Mesendoderm (in vitro differentiated cells): Measurements from ENCODE around the gene CENPM.

Source experiments
- DNase-seq: peaks from one replicate; pipeline ENCODE4 v3.0.0; 2013
- H2AK5ac ChIP-seq: 2 replicates; pipeline ENCODE4 v1.6.1; 2013; ENCODE audit warnings: low read length, inconsistent platforms
- H2BK120ac ChIP-seq: 2 replicates; pipeline ENCODE4 v1.6.1; 2013; ENCODE audit warnings: low read depth, mild to moderate bottlenecking, low read length, moderate library complexity, mixed read lengths
- H2BK15ac ChIP-seq: replicated peaks from 2 replicates; pipeline ENCODE4 v1.6.1; 2013; ENCODE audit warnings: low read depth, mild to moderate bottlenecking, moderate library complexity
- H2BK5ac ChIP-seq: 2 replicates; pipeline ENCODE4 v1.6.1; 2013; ENCODE audit warnings: low read length, inconsistent platforms
- H3K18ac ChIP-seq: 2 replicates; pipeline ENCODE4 v1.6.1; 2013; ENCODE audit warnings: mild to moderate bottlenecking, low read length, mixed read lengths
- H3K23ac ChIP-seq: one replicate; pipeline ENCODE4 v1.6.1; 2013; ENCODE audit warnings: low read length
- H3K27ac ChIP-seq: 2 replicates; pipeline ENCODE4 v1.5.1; 2013; ENCODE audit warnings: low read depth, mild to moderate bottlenecking, inconsistent platforms, low read length, moderate library complexity
- H3K27me3 ChIP-seq: 2 replicates; pipeline ENCODE4 v1.6.1; 2013; ENCODE audit warnings: low read length, control low read depth, mild to moderate bottlenecking, inconsistent platforms; ENCODE audit not compliant: insufficient read depth, poor library complexity
- H3K36me3 ChIP-seq: 2 replicates; pipeline ENCODE4 v1.6.1; 2013; ENCODE audit warnings: low read length, inconsistent platforms; ENCODE audit not compliant: control insufficient read depth, insufficient read depth
- H3K4ac ChIP-seq: one replicate; pipeline ENCODE4 v1.6.1; 2013; ENCODE audit warnings: low read depth, mild to moderate bottlenecking, low read length, moderate library complexity
- H3K4me1 ChIP-seq: 2 replicates; pipeline ENCODE4 v1.6.1; 2013; ENCODE audit warnings: low read depth, low read length, inconsistent platforms; ENCODE audit not compliant: control insufficient read depth
- H3K4me2 ChIP-seq: 2 replicates; pipeline ENCODE4 v1.6.1; 2013; ENCODE audit warnings: low read length
- H3K4me3 ChIP-seq: 2 replicates; pipeline ENCODE4 v1.5.1; 2013; ENCODE audit warnings: mild to moderate bottlenecking, low read length
- H3K56ac ChIP-seq: one replicate; pipeline ENCODE4 v1.6.1; 2013; ENCODE audit warnings: low read length
- H3K79me1 ChIP-seq: 2 replicates; pipeline ENCODE4 v1.6.1; 2013; ENCODE audit warnings: low read length, inconsistent platforms
- H3K79me2 ChIP-seq: 2 replicates; pipeline ENCODE4 v1.6.1; 2013; ENCODE audit warnings: mild to moderate bottlenecking, low read length; ENCODE audit not compliant: control insufficient read depth, insufficient read depth
- H3K9ac ChIP-seq: 2 replicates; pipeline ENCODE4 v1.6.1; 2013; ENCODE audit warnings: low read length, inconsistent platforms
- H4K5ac ChIP-seq: one replicate; pipeline ENCODE4 v1.6.1; 2013; ENCODE audit warnings: low read length
- H4K8ac ChIP-seq: one replicate; pipeline ENCODE4 v1.6.1; 2013; ENCODE audit warnings: low read depth, mild to moderate bottlenecking, control low read depth, low read length, moderate library complexity
- WGBS: extraction: QIAGEN DNeasy Blood & Tissue Kit; methylation state at CpG from one replicate; pipeline ENCODE4 v1.1.7; 2013; ENCODE audit warnings: low lambda C conversion rate, missing lambda C conversion rate; ENCODE audit not compliant: insufficient coverage; ENCODE audit errors: extremely low coverage; 5-methylcytosine and 5-hydroxymethylcytosine counted together

The CENPM gene

GRCh38 chr22:41915786-41916493 lies 31.0 kb downstream of the CENPM start:
- Histone ChIP-seq H2BK15ac (no peak overlapping the region), H3K4me2 (no peak overlapping the region), H3K23ac (peak overlapping the region; percentile 57), H3K27ac (no peak overlapping the region), H3K27me3 (peaks cover 50% of the 10 kb centered on the region), H3K4me1 (peaks cover 3% of the 10 kb centered on the region), H2AK5ac (no peak overlapping the region), H2BK120ac (no peak overlapping the region), H3K18ac (no peak overlapping the region), H3K4me3 (no peak overlapping the region), H3K4ac (no peak overlapping the region), H4K5ac (no peak overlapping the region), H3K79me1 (no peaks in the 10 kb centered on the region), H2BK5ac (no peak overlapping the region), H4K8ac (no peak overlapping the region), H3K56ac (no peak overlapping the region), H3K79me2 (no peaks in the 10 kb centered on the region), H3K36me3 (no peaks in the 10 kb centered on the region), H3K9ac (no peak overlapping the region)
- no peak for DNase-seq
- WGBS, result no CpG with 5 or more reads among the region's 11 CpGs

- Histone ChIP-seq H2BK5ac (no peak within 1 kb of the TSS), H2BK120ac (no peak within 1 kb of the TSS), H3K23ac (peak within 1 kb of the TSS; percentile 57), H2AK5ac (no peak within 1 kb of the TSS), H4K8ac (no peak within 1 kb of the TSS), H3K79me2 (no peaks in the 10 kb centered on the region), H3K4me2 (peak within 1 kb of the TSS; percentile 72), H3K36me3 (no peaks in the 10 kb centered on the region), H3K4me1 (peaks cover 3% of the 10 kb centered on the region), H3K18ac (no peak within 1 kb of the TSS), H3K9ac (peak within 1 kb of the TSS; percentile 36), H3K4ac (no peak within 1 kb of the TSS), H4K5ac (no peak within 1 kb of the TSS), H2BK15ac (no peak within 1 kb of the TSS), H3K27ac (no peak within 1 kb of the TSS), H3K4me3 (no peak within 1 kb of the TSS), H3K27me3 (peaks cover 57% of the 10 kb centered on the region), H3K79me1 (no peaks in the 10 kb centered on the region), H3K56ac (peak within 1 kb of the TSS; percentile 67)
- WGBS, result no CpG with 5 or more reads among the region's 63 CpGs
- DNase-seq, result peak; percentile 49
Measured at GRCh38 chr22:41915035-41915785, 31.7 kb downstream of the CENPM start, which contains the start of gene SHISA8. Gene SHISA8 (minus strand): TSS chr22:41915074. CDS start chr22:41914667, 407 bp downstream.

DNA sequence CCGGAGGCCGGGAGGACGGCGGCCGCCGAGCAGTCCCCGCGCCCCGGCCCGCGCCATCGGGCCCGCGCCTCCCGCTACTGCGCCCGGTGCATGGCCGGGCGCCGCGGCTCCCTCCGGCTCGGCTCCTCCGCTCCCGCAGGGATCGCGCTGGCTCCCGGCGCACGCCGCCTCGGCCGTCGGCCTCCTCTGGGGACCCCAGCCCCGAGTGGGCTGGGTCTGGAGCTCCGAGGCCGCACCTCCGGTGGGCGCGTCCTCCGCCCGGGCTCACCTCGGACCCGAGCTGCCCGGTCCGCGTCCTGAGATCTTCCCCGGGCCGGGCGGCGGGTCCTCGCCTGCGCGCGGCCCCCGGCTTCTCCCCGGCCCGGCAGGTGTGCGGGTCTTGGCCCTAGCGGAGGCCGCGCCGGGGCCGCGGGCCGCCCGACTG lies 32.3 kb downstream of the CENPM start:
- Histone ChIP-seq H3K56ac (peak overlapping the region; percentile 67), H3K4me1 (peaks cover 3% of the 10 kb centered on the region), H3K27ac (no peak overlapping the region), H3K4me3 (no peak overlapping the region), H2AK5ac (no peak overlapping the region), H3K4ac (no peak overlapping the region), H4K8ac (no peak overlapping the region), H3K18ac (no peak overlapping the region), H2BK15ac (no peak overlapping the region), H3K36me3 (no peaks in the 10 kb centered on the region), H3K23ac (no peak overlapping the region), H3K79me1 (no peaks in the 10 kb centered on the region), H2BK120ac (no peak overlapping the region), H2BK5ac (no peak overlapping the region), H3K27me3 (peaks cover 57% of the 10 kb centered on the region), H4K5ac (no peak overlapping the region), H3K9ac (peak overlapping the region; percentile 36), H3K79me2 (no peaks in the 10 kb centered on the region), H3K4me2 (peak overlapping the region; percentile 27)
- DNase-seq, result no peak
- WGBS, result no CpG with 5 or more reads among the region's 67 CpGs

- no peak overlapping the region for H4K5ac ChIP-seq
- H2BK15ac ChIP-seq, result no peak overlapping the region
Measured at GRCh38 chr22:41913842-41914534, 33.0 kb downstream of the CENPM start.

GRCh38 chr22:41913040-41913719 lies 33.8 kb downstream of the CENPM start:
- Histone ChIP-seq H3K27me3 (peaks cover 57% of the 10 kb centered on the region), H3K4me2 (no peak overlapping the region), H3K56ac (no peak overlapping the region), H2BK5ac (no peak overlapping the region), H3K9ac (no peak overlapping the region), H3K4me3 (no peak overlapping the region), H3K4ac (no peak overlapping the region), H4K8ac (no peak overlapping the region), H3K36me3 (no peaks in the 10 kb centered on the region), H2AK5ac (no peak overlapping the region), H3K79me1 (no peaks in the 10 kb centered on the region), H3K27ac (no peak overlapping the region), H2BK120ac (no peak overlapping the region), H3K79me2 (no peaks in the 10 kb centered on the region), H3K23ac (no peak overlapping the region), H2BK15ac (no peak overlapping the region), H3K18ac (no peak overlapping the region), H3K4me1 (peaks cover 3% of the 10 kb centered on the region), H4K5ac (no peak overlapping the region)
- WGBS, result no CpG with 5 or more reads among the region's 11 CpGs
- DNase-seq, result no peak

More at GRCh38 chr22:41913842-41914534, 33.0 kb downstream of the CENPM start:
- WGBS, result no CpG with 5 or more reads among the region's 79 CpGs
- H3K9ac ChIP-seq, result no peak overlapping the region
- no peak overlapping the region for H4K8ac ChIP-seq
- no peak overlapping the region for H3K56ac ChIP-seq
- no peak overlapping the region for H2BK5ac ChIP-seq
- no peaks in the 10 kb centered on the region for H3K79me2 ChIP-seq
- H3K23ac ChIP-seq, result no peak overlapping the region
- DNase-seq, result no peak
- no peak overlapping the region for H2AK5ac ChIP-seq
- H2BK120ac ChIP-seq, result no peak overlapping the region
- H3K18ac ChIP-seq, result no peak overlapping the region
- no peak overlapping the region for H3K4me2 ChIP-seq
- H3K4ac ChIP-seq, result no peak overlapping the region
- no peaks in the 10 kb centered on the region for H3K79me1 ChIP-seq
- H3K4me1 ChIP-seq, result peaks cover 3% of the 10 kb centered on the region
- H3K27ac ChIP-seq, result no peak overlapping the region
- peaks cover 57% of the 10 kb centered on the region for H3K27me3 ChIP-seq
- no peak overlapping the region for H3K4me3 ChIP-seq
- no peaks in the 10 kb centered on the region for H3K36me3 ChIP-seq
